Prostate gland (tissue), 2 donors: ENCODE measurements around the gene BDNF.

Source experiments
- CTCF ChIP-seq, 4 experiments: fragments of 200-600 bp in 2 of 4; fragments of 450-650 bp in 2 of 4; sonication (generic) in 2 of 4; IDR thresholded peaks; 1 replicate in 3 of 4; 2 replicates in 1 of 4; pipeline ENCODE4 v1.5.1; 2016 to 2019; ENCODE audit warnings: antibody characterized with exemption in 4 of 4, mild to moderate bottlenecking in 2 of 4, moderate library complexity in 2 of 4
- POLR2A ChIP-seq: fragments of 450-650 bp; IDR thresholded peaks from one replicate; pipeline ENCODE4 v1.6.1; 2016; ENCODE audit warnings: antibody characterized with exemption, mild to moderate bottlenecking

- TF ChIP-seq POLR2A (no peak), CTCF (IDR thresholded peaks at IDR 0.05) (peak in 1 of 4 experiments; percentile 21)
These were observed 5.3 kb downstream of the BDNF start for GRCh38 chr11:27694992-27695391.
